ENCODE measurements around the gene SIRT3. TPM values are rescaled to one million over a fixed set of nuclear protein-coding genes. Genes with fewer than 3 reads are reported as not detected.

The SIRT3 gene
- total and polyA plus RNA-seq, 2 of the 13 experiments (the other 11 are each of a cell fraction or from before 2014, with no cell fraction given), result 15.1 to 18.2 TPM

- Histone ChIP-seq H3K4me3 (replicated peaks in 1 of 3; ENCODE audit: insufficient read depth in 1 of 3, low read depth in 2 of 3, low read length in 3 of 3) (no peak overlapping the region), H3K27me3 (ENCODE audit: control insufficient read depth in 1 of 2, insufficient read depth in 2 of 2, low read length in 2 of 2) (peaks cover 8 to 72% of the 10 kb centered on the region in 2 experiments; a peak in 4 of 5 replicates), H3K9ac (ENCODE audit: insufficient read depth, low read depth, low read length) (no peak overlapping the region), H3K79me2 (ENCODE audit: insufficient read depth, low read length) (no peaks in the 10 kb centered on the region), H2AFZ (ENCODE audit: low read length) (no peak overlapping the region), H3K4me2 (ENCODE audit: low read depth, low read length) (no peak overlapping the region), H3K27ac (ENCODE audit: extremely low read length, insufficient read depth, low read length) (no peak overlapping the region), H4K20me1 (ENCODE audit: insufficient read depth, low read length) (no peaks in the 10 kb centered on the region), H3K36me3 (replicated peaks in 1 of 2; ENCODE audit: control insufficient read depth in 1 of 2, insufficient read depth in 2 of 2, low read length in 2 of 2) (no peaks in the 10 kb centered on the region), H3K9me3 (ENCODE audit: low read length) (no peaks in the 10 kb centered on the region), H3K4me1 (ENCODE audit: insufficient read depth, low read length) (peaks cover 41% of the 10 kb centered on the region)
- DNase-seq (ENCODE audit: low spot score) (no peak), FAIRE-seq (no peak), ATAC-seq (no peak)
- BruUV-seq (replicated peaks), result no TSS peak
- in situ Hi-C loops (cut with HindIII; ENCODE audit: extremely low pct_ligation_motif_present, low pct_unique_long_range_greater_than_20kb), result no loop called here
- TF ChIP-seq ZNF17 (CRISPR knock-in tag; IDR thresholded peaks at IDR 0.05), result no peak
- TF ChIP-seq DZIP1 (CRISPR knock-in tag; IDR thresholded peaks at IDR 0.05), result no peak
- TF ChIP-seq HIC2 (CRISPR knock-in tag; IDR thresholded peaks at IDR 0.05; ENCODE audit: low read depth), result no peak
- no peak for TF ChIP-seq ADNP (CRISPR knock-in tag; IDR thresholded peaks at IDR 0.05)
- TF ChIP-seq FIP1L1 (IDR thresholded peaks at IDR 0.05; ENCODE audit: borderline replicate concordance, insufficient read depth, low read depth, low read length), result no peak
- no peak for TF ChIP-seq ZBTB3 (CRISPR knock-in tag; IDR thresholded peaks at IDR 0.05; ENCODE audit: borderline replicate concordance, low read depth)
- no peak for TF ChIP-seq MAFF (IDR thresholded peaks at IDR 0.05; ENCODE audit: low read depth, low read length)
- no peak for TF ChIP-seq ARNT2 (CRISPR knock-in tag; IDR thresholded peaks at IDR 0.05; ENCODE audit: low read depth)
- no peak for TF ChIP-seq ATF7-NPFF (CRISPR knock-in tag; IDR thresholded peaks at IDR 0.05; ENCODE audit: low read depth)
- TF ChIP-seq NCOA2 (CRISPR knock-in tag; IDR thresholded peaks at IDR 0.05), result no peak
- no peak for TF ChIP-seq KMT2B (CRISPR knock-in tag; IDR thresholded peaks at IDR 0.05)
- TF ChIP-seq ETS1 (CRISPR knock-in tag; IDR thresholded peaks at IDR 0.05), result no peak
- ChIA-PET CTCF (ENCODE audit: low intra/inter-chr PET ratio, low total read pairs) (no interaction called here), POLR2A (no interaction called here)
- intact Hi-C loops (cut with micrococcal nuclease; ENCODE audit: unreplicated experiment), result no loop called here
- WGBS (ENCODE audit: low lambda C conversion rate), result 58% methylated on average over 3 of the region's 8 CpGs
Observed at GRCh38 chr11:285894-286220, 49.7 kb upstream of the SIRT3 start.
